ENCODE data around the gene SNCA. TPM values are rescaled to one million over a fixed set of nuclear protein-coding genes. Genes with fewer than 3 reads are reported as not detected.

The SNCA gene
- 1 to 10 TPM in 2 of 5 experiments, under 1 TPM in 3; 0.49 to 3.0 (median 0.57) TPM for total RNA-seq
- 1 to 10 TPM in 1 of 2 donors, not detected in 1; 2.3 TPM for polyA plus RNA-seq
- total RNA-seq, result not detected

DNA sequence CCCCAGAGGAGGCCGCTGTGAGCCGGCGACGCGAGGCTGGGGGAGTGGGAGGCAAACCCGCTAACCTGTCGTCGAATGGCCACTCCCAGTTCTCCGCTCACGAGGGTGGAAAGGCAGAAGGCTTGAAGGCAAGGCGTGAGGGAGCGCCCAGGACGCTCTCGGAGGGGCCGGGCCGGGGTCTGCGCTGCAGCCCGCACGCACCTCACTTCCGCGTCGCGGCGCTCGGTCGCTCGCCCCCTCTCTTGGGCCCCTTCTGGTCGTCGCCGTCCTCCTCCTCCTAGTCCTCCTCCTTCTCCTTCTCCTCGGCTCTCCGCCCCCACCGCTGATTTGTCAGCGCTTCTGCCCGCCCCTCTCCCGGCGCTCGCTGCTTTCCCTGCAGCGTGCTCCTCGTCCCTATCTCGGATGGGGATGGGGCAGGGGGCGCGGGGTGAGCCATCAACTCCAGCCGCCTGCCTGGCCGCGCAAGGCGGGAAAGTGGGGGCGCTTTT, at the start of gene SNCA:
Gene SNCA, minus strand, starts transcription at position 265 of the 488 bp plus-strand sequence. CDS start 1,494 bp downstream, outside the sequence.
- Histone ChIP-seq H3K36me3 (ENCODE audit: control insufficient read depth in 2 of 3, insufficient read depth in 3 of 3, low read length in 3 of 3) (no peaks in the 10 kb centered on the region), H3K4me3 (ENCODE audit: low read length) (peak within 1 kb of the TSS; percentile 45), H3K27ac (ENCODE audit: low read depth, low read length) (no peak within 1 kb of the TSS), H3K27me3 (ENCODE audit: control insufficient read depth in 2 of 2, insufficient read depth in 2 of 2, low read length in 2 of 2) (peaks cover 3 to 22% of the 10 kb centered on the region in 2 donors), H3K9me3 (ENCODE audit: control insufficient read depth in 2 of 3, low read length in 3 of 3) (no peaks in the 10 kb centered on the region), H3K4me1 (ENCODE audit: control insufficient read depth in 2 of 2, insufficient read depth in 2 of 2, low read length in 2 of 2) (peaks cover 5 to 15% of the 10 kb centered on the region in 2 donors)
- intact Hi-C loops (cut with micrococcal nuclease), result loop anchor here (2.0 to 5.0 kb wide), 3 partner anchors 58 to 220 kb away; partner anchors contain the start of gene MMRN1 (in 1 of the 2)
- peaks cover 51 to 80% (median 72%) of the 10 kb centered on the region in 5 donors for H3K27me3 Mint-ChIP-seq
- H3K9me3 Mint-ChIP-seq, result peaks cover 0 to 3% (median 0%) of the 10 kb centered on the region in 11 donors
- ChIA-PET CTCF (no interaction called here), POLR2A (no interaction called here)
- peaks cover 0 to 6% (median 0%) of the 10 kb centered on the region in 5 donors for H3K36me3 Mint-ChIP-seq
- H3K4me3 Mint-ChIP-seq, result peak within 1 kb of the TSS; percentile 79 to 88 (median 84)
- peak in 8 of 9 donors; percentile 1 to 51 (median 18) for DNase-seq
- peaks cover 11 to 32% (median 24%) of the 10 kb centered on the region in 7 donors for H3K4me1 Mint-ChIP-seq
- peak; percentile 67 for ATAC-seq
- H3K27ac Mint-ChIP-seq, result peak within 1 kb of the TSS in 1 of 9 donors; percentile 27

DNA sequence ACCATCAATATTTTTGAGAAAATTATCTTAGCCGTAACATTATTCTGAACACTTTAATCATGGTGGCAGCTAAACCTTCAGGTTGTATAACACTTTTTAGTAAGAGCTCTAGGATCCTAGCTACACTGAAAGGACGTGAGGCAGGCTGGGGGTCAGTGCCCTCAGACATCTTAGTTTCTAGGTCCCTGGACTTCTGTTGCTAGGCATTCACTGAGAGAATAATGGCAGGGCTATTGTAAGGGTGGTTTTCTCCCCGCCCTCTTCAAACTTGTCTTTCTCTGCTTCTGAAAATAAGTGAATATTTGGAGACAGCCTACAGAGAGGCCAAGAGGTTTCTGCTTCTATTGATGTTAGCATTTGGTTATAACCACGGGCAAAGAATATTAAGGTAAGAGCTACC, 42.3 kb upstream of the SNCA start:
- CTCF ChIA-PET, result no interaction called here
- Mint-ChIP-seq H3K27me3 (peaks cover 0 to 26% (median 0%) of the 10 kb centered on the region in 5 donors), H3K27ac (no peak overlapping the region), H3K36me3 (no peaks in the 10 kb centered on the region), H3K9me3 (no peaks in the 10 kb centered on the region), H3K4me1 (peaks cover 0 to 10% (median 4%) of the 10 kb centered on the region in 7 donors), H3K4me3 (no peak overlapping the region)
- H3K27ac ChIP-seq (ENCODE audit: low read depth, low read length), result no peak overlapping the region
- H3K9me3 ChIP-seq (ENCODE audit: control insufficient read depth in 2 of 3, low read length in 3 of 3), result no peaks in the 10 kb centered on the region
- H3K4me3 ChIP-seq (ENCODE audit: low read length), result no peak overlapping the region
- intact Hi-C loops (cut with micrococcal nuclease), result no loop called here
- DNase-seq (no peak), ATAC-seq (no peak)
- POLR2A ChIA-PET, result no interaction called here
- no peaks in the 10 kb centered on the region for H3K36me3 ChIP-seq (ENCODE audit: control insufficient read depth in 2 of 3, insufficient read depth in 3 of 3, low read length in 3 of 3)
- H3K4me1 ChIP-seq (ENCODE audit: control insufficient read depth in 2 of 2, insufficient read depth in 2 of 2, low read length in 2 of 2), result no peaks in the 10 kb centered on the region
- H3K27me3 ChIP-seq (ENCODE audit: control insufficient read depth in 2 of 2, insufficient read depth in 2 of 2, low read length in 2 of 2), result no peaks in the 10 kb centered on the region

DNA sequence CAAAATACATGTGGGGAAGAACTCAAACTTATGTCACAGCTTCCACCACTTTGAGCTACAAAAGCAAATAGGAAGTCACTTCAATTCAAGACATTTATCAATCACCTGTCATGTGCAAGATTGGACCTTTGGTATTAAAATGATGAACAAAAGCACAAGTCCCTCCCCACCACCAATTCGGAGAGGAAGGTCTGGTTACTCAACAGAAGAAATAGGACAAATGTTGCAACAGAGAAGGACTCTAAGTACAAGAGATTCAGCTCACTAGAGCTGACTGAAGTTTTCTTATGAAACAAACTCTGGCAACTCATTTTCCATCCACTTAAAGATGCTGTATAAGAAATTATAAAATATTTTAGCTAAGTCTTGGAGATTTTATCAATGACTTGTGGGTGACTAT, 41.6 kb upstream of the SNCA start:
- H3K4me1 Mint-ChIP-seq, result peaks cover 0 to 10% (median 4%) of the 10 kb centered on the region in 7 donors
- no peaks in the 10 kb centered on the region for H3K36me3 Mint-ChIP-seq
- H3K4me3 Mint-ChIP-seq, result no peak overlapping the region
- H3K27ac Mint-ChIP-seq, result no peak overlapping the region
- Histone ChIP-seq H3K27ac (ENCODE audit: low read depth, low read length) (no peak overlapping the region), H3K27me3 (ENCODE audit: control insufficient read depth in 2 of 2, insufficient read depth in 2 of 2, low read length in 2 of 2) (no peaks in the 10 kb centered on the region), H3K4me3 (ENCODE audit: low read length) (no peak overlapping the region), H3K4me1 (ENCODE audit: control insufficient read depth in 2 of 2, insufficient read depth in 2 of 2, low read length in 2 of 2) (no peaks in the 10 kb centered on the region), H3K9me3 (ENCODE audit: control insufficient read depth in 2 of 3, low read length in 3 of 3) (no peaks in the 10 kb centered on the region), H3K36me3 (ENCODE audit: control insufficient read depth in 2 of 3, insufficient read depth in 3 of 3, low read length in 3 of 3) (no peaks in the 10 kb centered on the region)
- DNase-seq (no peak), ATAC-seq (no peak)
- intact Hi-C loops (cut with micrococcal nuclease), result no loop called here
- no peaks in the 10 kb centered on the region for H3K9me3 Mint-ChIP-seq
- POLR2A ChIA-PET, result no interaction called here
- CTCF ChIA-PET, result interaction anchor here (0.6 kb wide), 1 partner anchor 435 kb away, joined by 3 read pairs; no protein-coding TSS in a partner anchor
- peaks cover 0 to 26% (median 0%) of the 10 kb centered on the region in 5 donors for H3K27me3 Mint-ChIP-seq

GRCh38 chr4:89876548-89876947, 39.6 kb upstream of the SNCA start:
- DNase-seq, result no peak

GRCh38 chr4:89871211-89871610, 34.2 kb upstream of the SNCA start:
- CTCF ChIA-PET, result no interaction called here
- Histone ChIP-seq H3K36me3 (ENCODE audit: control insufficient read depth in 2 of 3, insufficient read depth in 3 of 3, low read length in 3 of 3) (no peaks in the 10 kb centered on the region), H3K4me1 (ENCODE audit: control insufficient read depth in 2 of 2, insufficient read depth in 2 of 2, low read length in 2 of 2) (no peaks in the 10 kb centered on the region), H3K4me3 (ENCODE audit: low read length) (no peak overlapping the region), H3K27ac (ENCODE audit: low read depth, low read length) (no peak overlapping the region), H3K9me3 (ENCODE audit: control insufficient read depth in 2 of 3, low read length in 3 of 3) (no peaks in the 10 kb centered on the region), H3K27me3 (ENCODE audit: control insufficient read depth in 2 of 2, insufficient read depth in 2 of 2, low read length in 2 of 2) (no peaks in the 10 kb centered on the region)
- Mint-ChIP-seq H3K4me3 (no peak overlapping the region), H3K36me3 (no peaks in the 10 kb centered on the region), H3K27ac (no peak overlapping the region), H3K4me1 (peaks cover 0 to 5% (median 0%) of the 10 kb centered on the region in 7 donors), H3K27me3 (peaks cover 3 to 14% (median 6%) of the 10 kb centered on the region in 5 donors), H3K9me3 (peaks cover 0 to 3% (median 0%) of the 10 kb centered on the region in 11 donors)
- ATAC-seq (no peak), DNase-seq (no peak)
- POLR2A ChIA-PET, result no interaction called here
- intact Hi-C loops (cut with micrococcal nuclease), result no loop called here

More at GRCh38 chr4:89876548-89876947, 39.6 kb upstream of the SNCA start:
- CTCF ChIA-PET, result no interaction called here
- Mint-ChIP-seq H3K9me3 (no peaks in the 10 kb centered on the region), H3K27ac (no peak overlapping the region), H3K27me3 (peaks cover 0 to 15% (median 0%) of the 10 kb centered on the region in 5 donors), H3K4me3 (no peak overlapping the region), H3K36me3 (no peaks in the 10 kb centered on the region), H3K4me1 (peaks cover 0 to 10% (median 4%) of the 10 kb centered on the region in 7 donors)
- intact Hi-C loops (cut with micrococcal nuclease), result no loop called here
- no peaks in the 10 kb centered on the region for H3K4me1 ChIP-seq (ENCODE audit: control insufficient read depth in 2 of 2, insufficient read depth in 2 of 2, low read length in 2 of 2)
- H3K36me3 ChIP-seq (ENCODE audit: control insufficient read depth in 2 of 3, insufficient read depth in 3 of 3, low read length in 3 of 3), result no peaks in the 10 kb centered on the region
- H3K27ac ChIP-seq (ENCODE audit: low read depth, low read length), result no peak overlapping the region
- no peaks in the 10 kb centered on the region for H3K27me3 ChIP-seq (ENCODE audit: control insufficient read depth in 2 of 2, insufficient read depth in 2 of 2, low read length in 2 of 2)
- no peaks in the 10 kb centered on the region for H3K9me3 ChIP-seq (ENCODE audit: control insufficient read depth in 2 of 3, low read length in 3 of 3)
- POLR2A ChIA-PET, result no interaction called here
- no peak overlapping the region for H3K4me3 ChIP-seq (ENCODE audit: low read length)
- ATAC-seq, result no peak

GRCh38 chr4:89868999-89869589, 32.1 kb upstream of the SNCA start:
- H3K27ac Mint-ChIP-seq, result no peak overlapping the region
- H3K9me3 Mint-ChIP-seq, result peaks cover 0 to 3% (median 0%) of the 10 kb centered on the region in 11 donors
- no peaks in the 10 kb centered on the region for H3K27me3 ChIP-seq (ENCODE audit: control insufficient read depth in 2 of 2, insufficient read depth in 2 of 2, low read length in 2 of 2)
- no peak overlapping the region for H3K4me3 Mint-ChIP-seq
- H3K9me3 ChIP-seq (ENCODE audit: control insufficient read depth in 2 of 3, low read length in 3 of 3), result no peaks in the 10 kb centered on the region
- no peaks in the 10 kb centered on the region for H3K36me3 ChIP-seq (ENCODE audit: control insufficient read depth in 2 of 3, insufficient read depth in 3 of 3, low read length in 3 of 3)
- no peak overlapping the region for H3K27ac ChIP-seq (ENCODE audit: low read depth, low read length)
- POLR2A ChIA-PET, result no interaction called here
- intact Hi-C loops (cut with micrococcal nuclease), result loop anchor here in 1 of 2 donors (1.0 to 10.0 kb wide), 2 partner anchors 384 to 642 kb away; no protein-coding TSS in a partner anchor
- H3K4me1 Mint-ChIP-seq, result no peaks in the 10 kb centered on the region
- no peak overlapping the region for H3K4me3 ChIP-seq (ENCODE audit: low read length)
- no peaks in the 10 kb centered on the region for H3K36me3 Mint-ChIP-seq
- no peak for DNase-seq
- ATAC-seq, result no peak
- peaks cover 4 to 16% (median 6%) of the 10 kb centered on the region in 5 donors for H3K27me3 Mint-ChIP-seq
- H3K4me1 ChIP-seq (ENCODE audit: control insufficient read depth in 2 of 2, insufficient read depth in 2 of 2, low read length in 2 of 2), result no peaks in the 10 kb centered on the region
- CTCF ChIA-PET, result interaction anchor here (0.9 to 1.5 kb wide), 3 partner anchors 8 to 643 kb away, joined by 3 to 5 read pairs (median 5); no protein-coding TSS in a partner anchor

Measured in naive thymus-derived CD4-positive, alpha-beta T cell (primary cell).